ENCODE measurements around the gene IRF4. TPM values are rescaled to one million over a fixed set of nuclear protein-coding genes. Genes with fewer than 3 reads are reported as not detected.

Gene IRF4
- 100 to 1,000 TPM; 409 to 439 TPM for total RNA-seq

- peak within 1 kb of the TSS; percentile 97 for H3K27ac Mint-ChIP-seq
- peaks cover 4% of the 10 kb centered on the region for H3K27me3 Mint-ChIP-seq
- ATAC-seq, result peak; percentile 51
- TF ChIP-seq CTCF (IDR thresholded peaks at IDR 0.05), result no peak
- intact Hi-C loops (cut with micrococcal nuclease), result loop anchor here (5.0 kb wide), 1 partner anchor 204 kb away; no protein-coding TSS in a partner anchor
- peak; percentile 75 for DNase-seq
- H3K9me3 Mint-ChIP-seq, result no peaks in the 10 kb centered on the region
- H3K4me3 Mint-ChIP-seq, result peak within 1 kb of the TSS; percentile 99
- peaks cover 52% of the 10 kb centered on the region for H3K4me1 Mint-ChIP-seq (ENCODE audit: low read depth)
- peaks cover 46% of the 10 kb centered on the region for H3K36me3 Mint-ChIP-seq (ENCODE audit: low read depth)
- ChIA-PET POLR2A (interaction anchor here (0.7 to 29.9 kb wide), 37 partner anchors 9 to 208 kb away, joined by 3 to 888 read pairs (median 5); partner anchors contain the start of gene DUSP22), CTCF (interaction anchor here (0.8 to 3.8 kb wide), 14 partner anchors 8 to 244 kb away, joined by 3 to 16 read pairs (median 4); no protein-coding TSS in a partner anchor)
These were observed at the start of gene IRF4 for GRCh38 chr6:391559-392440. IRF4 (plus strand) TSS chr6:391752; CDS start chr6:393153, 1,401 bp downstream.

- ChIA-PET POLR2A (interaction anchor here (0.9 to 7.1 kb wide), 8 partner anchors 14 to 153 kb away, joined by 3 to 61 read pairs (median 4); partner anchors contain the start of gene IRF4), CTCF (interaction anchor here (0.8 to 2.6 kb wide), 4 partner anchors 9 to 125 kb away, joined by 3 to 10 read pairs (median 4); no protein-coding TSS in a partner anchor)
- Mint-ChIP-seq H3K9me3 (no peaks in the 10 kb centered on the region), H3K27ac (peak overlapping the region; percentile 67), H3K36me3 (ENCODE audit: low read depth) (peaks cover 13% of the 10 kb centered on the region), H3K4me1 (ENCODE audit: low read depth) (peaks cover 51% of the 10 kb centered on the region), H3K4me3 (peak overlapping the region; percentile 8), H3K27me3 (no peaks in the 10 kb centered on the region)
- DNase-seq (peak; percentile 65), ATAC-seq (peak; percentile 40)
- intact Hi-C loops (cut with micrococcal nuclease), result loop anchor here (2.0 to 5.0 kb wide), 2 partner anchors 45 to 153 kb away; no protein-coding TSS in a partner anchor
- TF ChIP-seq CTCF (IDR thresholded peaks at IDR 0.05), result no peak
These were observed 49.4 kb upstream of the IRF4 start for GRCh38 chr6:341914-342831.

- ATAC-seq, result no peak
- H3K9me3 Mint-ChIP-seq, result no peaks in the 10 kb centered on the region
- POLR2A ChIA-PET, result interaction anchor here (0.9 to 7.1 kb wide), 2 partner anchors 48 to 55 kb away, joined by 3 to 61 read pairs; partner anchors contain the start of gene IRF4
These were observed 48.7 kb upstream of the IRF4 start for GRCh38 chr6:342832-343179.

More at GRCh38 chr6:342832-343179, 48.7 kb upstream of the IRF4 start:
- intact Hi-C loops (cut with micrococcal nuclease), result loop anchor here (5.0 kb wide), 1 partner anchor 44 kb away; no protein-coding TSS in a partner anchor
- Mint-ChIP-seq H3K27ac (no peak overlapping the region), H3K4me3 (no peak overlapping the region), H3K36me3 (ENCODE audit: low read depth) (peaks cover 18% of the 10 kb centered on the region), H3K4me1 (ENCODE audit: low read depth) (peaks cover 45% of the 10 kb centered on the region), H3K27me3 (no peaks in the 10 kb centered on the region)
- no peak for DNase-seq
- no peak for TF ChIP-seq CTCF (IDR thresholded peaks at IDR 0.05)
- CTCF ChIA-PET, result interaction anchor here (0.8 kb wide), 1 partner anchor 9 kb away, joined by 3 read pairs; no protein-coding TSS in a partner anchor
